SH-SY5Y (cell line): ENCODE data around the gene SCYL1.

Source experiments
- GATA2 ChIP-seq: IDR thresholded peaks from 2 replicates; pipeline ENCODE4 v1.6.1; 2011; ENCODE audit warnings: mild to moderate bottlenecking, low read depth, low read length
- GATA3 ChIP-seq: IDR thresholded peaks from 2 replicates; pipeline ENCODE4 v1.6.1; 2011; ENCODE audit warnings: low read depth, mild to moderate bottlenecking, low read length, moderate library complexity

DNA sequence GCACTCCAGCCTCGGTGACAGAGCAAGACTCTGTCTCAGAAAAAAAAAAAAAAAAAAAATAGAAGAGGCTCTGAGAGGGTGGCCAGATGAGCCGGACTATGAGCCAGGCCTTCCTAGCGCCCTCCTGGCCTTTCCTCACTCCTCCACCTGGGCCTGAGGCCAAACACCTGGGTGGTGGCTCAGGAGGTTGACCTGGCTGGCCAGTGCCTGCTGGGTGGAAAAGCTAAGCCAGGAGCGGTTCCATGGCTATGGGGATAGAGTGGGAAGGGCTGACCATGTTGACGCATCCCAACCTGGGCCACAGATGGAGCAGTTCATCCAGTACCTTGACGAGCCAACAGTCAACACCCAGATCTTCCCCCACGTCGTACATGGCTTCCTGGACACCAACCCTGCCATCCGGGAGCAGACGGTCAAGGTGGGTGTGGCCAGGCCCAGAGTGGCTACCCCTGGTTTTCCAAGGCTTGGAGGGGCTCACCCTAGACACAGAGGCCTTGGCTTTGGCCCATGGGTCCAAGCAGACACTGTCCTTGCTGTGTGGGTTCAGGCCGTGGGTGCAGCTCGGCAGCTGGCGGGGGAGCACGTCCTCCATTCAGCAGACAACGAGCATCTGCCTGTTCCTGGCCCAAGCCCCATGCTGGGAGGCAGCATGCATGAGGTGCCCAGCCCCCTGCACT, 7.6 kb downstream of the SCYL1 start:
- TF ChIP-seq GATA2 (no peak), GATA3 (no peak)
